Sciatic nerve (tissue), 2 donors: ENCODE measurements around the gene CCDC12. TPM values are rescaled to one million over a fixed set of nuclear protein-coding genes. Genes with fewer than 3 reads are reported as not detected.

Experiments used
- ATAC-seq: fragments of 200-7000 bp; cut with Tn5 transposase; one replicate; pipeline ENCODE4 v1.9.1; 2020; ENCODE audit warnings: mild to moderate bottlenecking, moderate library complexity
- DNase-seq: peaks from one replicate; pipeline ENCODE4 v3.0.0-alpha.2; 2020; ENCODE audit warnings: low spot score
- intact Hi-C: fragments of 100-400 bp; cut with DNase I; formaldehyde crosslinking; loops from one replicate; pipeline ENCODE4 v1.14.2; 2022
- total RNA-seq: library from RNA; stranded (reverse); fragmentation: NEBNext Ultra II Directional; extraction: Animal tissue kit (Norgen Biotek cat#: 25700); gene quantifications from one replicate; pipeline ENCODE4 v1.2.1, GENCODE V29; 2021
- donor health status: DM: no; HTN: no; CAD: no.
- donor health status: DM: no; HTN: no; CAD: no.

The CCDC12 gene
- total RNA-seq, 1 donor from 2014 or later, result 40.9 TPM

DNA sequence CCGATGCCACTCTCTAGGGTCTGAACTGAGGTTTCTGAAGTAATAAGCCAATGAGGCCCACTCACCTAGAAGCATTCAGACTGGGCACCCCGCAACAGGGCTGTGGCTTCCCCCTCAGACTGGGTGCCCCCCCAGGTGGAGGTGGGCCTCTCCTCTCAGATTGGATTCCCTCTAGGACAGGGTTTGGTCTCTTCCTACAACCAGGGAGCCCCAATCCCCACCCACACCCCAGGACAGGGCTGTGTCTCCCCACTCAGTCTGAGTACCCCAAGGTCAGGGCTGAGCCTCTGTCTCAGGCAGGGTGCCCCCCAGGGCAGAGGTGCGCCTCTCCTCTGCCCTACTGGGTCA, 71.4 kb downstream of the CCDC12 start:
- DNase-seq (no peak), ATAC-seq (no peak)
- intact Hi-C loops, result loop anchor here (5.0 kb wide), 1 partner anchor 198 kb away; no protein-coding TSS in a partner anchor

DNA sequence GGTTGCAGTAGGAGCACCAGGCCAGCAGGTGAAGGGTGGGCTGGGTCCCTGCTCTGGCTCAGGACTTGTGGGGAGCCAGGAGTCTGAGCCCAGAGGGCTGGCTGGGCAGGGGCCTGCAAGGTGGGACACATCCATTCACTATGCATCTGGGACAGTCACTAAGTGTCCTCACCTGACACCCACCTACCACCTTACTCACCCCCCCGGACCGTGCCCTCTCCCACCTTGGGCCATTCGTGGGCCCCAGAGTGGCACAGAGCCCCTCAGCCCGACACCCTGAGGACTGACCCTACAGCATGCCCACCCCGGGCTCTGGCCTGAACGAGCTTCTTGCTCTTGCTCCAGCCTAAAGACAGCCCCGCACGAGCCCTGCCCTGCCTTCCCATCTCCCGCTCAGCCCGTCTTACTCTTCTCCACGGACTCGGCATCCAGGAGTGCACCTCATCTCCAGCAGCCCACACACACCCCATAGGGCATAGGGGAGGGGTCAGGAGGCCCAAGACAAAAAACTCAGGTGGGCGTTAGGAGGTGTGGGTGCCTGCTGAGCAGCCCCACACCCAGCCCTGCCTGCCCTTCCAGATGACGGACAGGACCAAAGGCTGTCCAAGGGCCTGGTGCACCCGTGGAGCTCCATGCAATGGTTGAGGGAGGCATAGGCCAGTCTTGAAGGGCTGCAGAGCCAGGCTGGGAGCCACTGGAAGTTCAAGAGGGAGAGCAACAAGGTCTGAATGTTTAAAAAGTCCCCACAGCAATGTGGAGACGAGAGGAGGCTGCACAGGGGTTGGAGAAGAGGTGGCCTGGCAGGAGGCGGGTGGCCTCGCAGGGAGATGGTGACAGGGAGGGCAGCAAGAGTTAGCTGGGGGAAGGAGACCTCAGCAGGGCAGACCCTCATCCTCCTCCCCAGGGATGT, 72.0 kb downstream of the CCDC12 start:
- peak; percentile 57 for DNase-seq
- intact Hi-C loops, result loop anchor here (5.0 kb wide), 1 partner anchor 197 kb away; no protein-coding TSS in a partner anchor

DNA sequence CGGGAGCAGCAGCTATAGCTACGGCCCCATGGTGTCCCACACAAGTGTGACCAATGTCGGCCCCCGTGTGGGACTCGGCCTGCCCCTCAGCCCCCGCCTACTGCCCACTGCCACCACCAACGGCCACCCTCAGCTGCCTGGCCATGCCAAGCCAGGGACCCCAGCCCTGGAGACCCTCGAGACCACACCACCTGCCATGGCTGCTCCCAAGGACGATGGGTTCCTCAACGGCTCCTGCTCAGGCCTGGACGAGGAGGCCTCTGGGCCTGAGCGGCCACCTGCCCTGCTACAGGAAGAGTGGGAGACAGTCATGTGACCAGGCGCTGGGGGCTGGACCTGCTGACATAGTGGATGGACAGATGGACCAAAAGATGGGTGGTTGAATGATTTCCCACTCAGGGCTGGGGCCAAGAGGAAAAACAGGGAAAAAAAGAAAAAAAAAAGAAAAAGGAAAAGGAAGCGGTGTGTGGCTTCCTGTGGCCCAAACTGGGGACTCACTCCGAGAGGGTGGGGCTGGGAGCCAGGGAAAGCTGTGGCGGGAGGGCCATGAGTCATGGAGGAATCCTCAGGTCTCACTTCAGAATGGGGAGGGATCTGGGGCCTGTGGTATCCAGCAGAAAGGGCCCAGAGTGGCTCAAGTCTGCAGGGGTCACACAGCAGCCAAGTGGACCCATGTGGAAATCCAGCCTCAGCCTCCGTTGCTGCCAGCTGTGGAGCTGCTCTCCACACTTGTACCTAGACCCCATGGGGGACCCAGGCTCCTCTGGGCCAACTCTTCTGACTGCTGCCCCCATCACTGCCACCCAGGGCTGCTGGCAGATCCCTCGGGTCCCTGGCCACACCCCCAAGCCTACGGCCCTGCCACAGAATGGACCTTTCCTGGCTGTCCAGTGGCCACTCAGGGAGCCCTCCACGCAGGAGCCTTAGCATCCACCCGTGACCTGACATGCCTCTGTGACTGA, 72.9 kb downstream of the CCDC12 start:
- intact Hi-C loops, result no loop called here
- ATAC-seq, result no peak
- peak; percentile 47 for DNase-seq

More for the DNA sequence above, 72.0 kb downstream of the CCDC12 start:
- no peak for ATAC-seq

DNA sequence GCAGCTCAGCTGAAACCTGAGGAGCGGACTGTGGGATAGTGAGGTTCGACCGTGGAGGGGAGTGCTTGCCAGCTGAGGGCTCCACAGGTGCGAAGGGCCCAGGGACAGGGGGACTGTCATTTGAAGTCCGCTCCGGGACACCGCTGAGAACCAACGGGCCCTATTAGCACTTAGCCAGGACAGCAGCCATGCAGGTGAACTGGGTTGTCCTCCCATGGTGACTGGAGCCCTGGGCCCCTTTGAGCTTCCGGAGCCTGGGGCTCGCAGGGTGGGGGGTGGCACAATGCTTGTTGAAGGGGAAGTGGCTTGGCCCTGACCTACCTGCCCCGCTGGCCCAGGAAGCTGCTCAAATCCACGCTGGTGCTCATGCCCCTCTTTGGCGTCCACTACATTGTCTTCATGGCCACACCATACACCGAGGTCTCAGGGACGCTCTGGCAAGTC, 74.3 kb downstream of the CCDC12 start:
- intact Hi-C loops, result no loop called here
- DNase-seq (no peak), ATAC-seq (no peak)

DNA sequence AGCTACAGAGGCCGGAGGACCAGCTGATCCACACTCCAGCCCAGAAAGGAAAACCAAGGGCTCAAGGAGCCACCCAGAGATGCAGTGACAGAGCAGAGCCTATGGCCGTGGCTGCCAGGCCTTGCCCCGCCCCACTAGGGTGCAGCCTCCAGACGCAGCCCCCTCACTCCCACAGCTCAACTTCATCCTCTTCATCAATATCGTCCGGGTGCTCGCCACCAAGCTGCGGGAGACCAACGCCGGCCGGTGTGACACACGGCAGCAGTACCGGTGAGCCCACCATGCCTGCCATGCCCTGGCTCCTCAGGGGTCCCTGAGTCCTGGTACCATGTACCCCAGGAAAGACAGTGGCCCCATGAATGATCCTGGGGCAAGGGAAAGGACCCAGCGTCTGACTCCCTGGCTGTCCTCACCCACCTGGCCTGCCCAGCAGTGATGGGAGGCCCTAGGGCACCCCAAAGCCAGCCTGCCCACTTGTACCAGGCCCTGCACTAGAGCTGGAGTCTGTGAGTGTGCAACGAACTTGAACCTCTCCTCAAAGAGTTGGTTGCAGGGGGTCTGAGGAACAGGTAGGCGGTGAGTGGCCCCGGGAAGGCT, 74.9 kb downstream of the CCDC12 start:
- intact Hi-C loops, result no loop called here
- no peak for ATAC-seq
- no peak for DNase-seq

DNA sequence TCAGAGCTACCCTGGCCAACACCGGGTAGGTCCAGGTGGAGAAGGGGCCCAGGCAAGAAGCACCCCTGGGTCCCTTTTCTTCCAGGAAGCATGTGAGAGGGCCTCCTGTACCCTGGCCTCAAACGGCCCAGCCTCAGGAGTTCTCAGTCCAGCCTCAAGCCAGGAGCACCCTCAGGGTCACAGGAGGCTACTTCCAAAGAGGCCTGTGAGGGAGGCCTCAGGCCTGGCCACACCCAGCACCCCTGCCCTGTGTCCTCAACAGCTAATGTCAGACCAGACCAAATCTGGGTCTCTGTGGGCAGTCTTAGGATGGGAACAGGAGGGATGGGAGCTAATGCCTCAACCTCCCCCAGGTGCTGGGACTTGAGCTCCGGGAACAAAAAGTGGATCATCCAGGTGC, 75.5 kb downstream of the CCDC12 start:
- intact Hi-C loops, result no loop called here
- ATAC-seq (no peak), DNase-seq (no peak)

DNA sequence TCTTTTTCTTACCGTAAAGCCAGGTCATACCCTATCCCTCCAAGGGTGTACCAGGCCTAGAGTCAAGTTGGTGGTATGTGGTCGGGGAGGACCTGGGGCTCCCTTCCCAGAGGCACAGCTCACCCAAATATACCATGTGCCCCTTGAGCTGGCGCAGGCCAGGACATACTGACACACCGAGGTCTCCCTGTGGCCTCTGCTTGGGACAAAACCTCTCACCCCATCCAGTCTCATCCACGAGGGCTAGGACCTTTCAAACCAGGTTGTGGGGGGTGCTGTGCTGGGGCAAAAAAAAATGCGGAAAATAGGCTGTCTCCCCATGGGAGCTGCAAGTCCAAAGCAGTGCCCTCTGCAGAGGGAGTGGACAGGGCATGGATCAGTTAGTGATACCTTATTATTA, 76.2 kb downstream of the CCDC12 start:
- DNase-seq (no peak), ATAC-seq (no peak)
- intact Hi-C loops, result no loop called here

DNA sequence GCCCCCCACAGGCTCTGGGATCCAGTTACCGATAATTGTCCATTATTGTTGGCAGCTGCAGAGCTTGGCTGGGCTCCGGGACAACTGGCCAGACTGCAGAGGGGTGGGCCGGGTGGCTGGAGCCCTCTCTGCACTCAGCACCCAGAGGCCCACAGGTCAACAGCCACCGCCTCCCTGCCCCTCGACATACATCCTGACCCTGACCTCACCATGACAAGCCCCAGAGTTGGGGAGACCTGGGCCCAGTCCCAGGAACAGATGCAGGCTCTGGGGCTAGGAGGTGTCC, 76.6 kb downstream of the CCDC12 start:
- DNase-seq (no peak), ATAC-seq (peak; percentile 52)
- intact Hi-C loops, result no loop called here

DNA sequence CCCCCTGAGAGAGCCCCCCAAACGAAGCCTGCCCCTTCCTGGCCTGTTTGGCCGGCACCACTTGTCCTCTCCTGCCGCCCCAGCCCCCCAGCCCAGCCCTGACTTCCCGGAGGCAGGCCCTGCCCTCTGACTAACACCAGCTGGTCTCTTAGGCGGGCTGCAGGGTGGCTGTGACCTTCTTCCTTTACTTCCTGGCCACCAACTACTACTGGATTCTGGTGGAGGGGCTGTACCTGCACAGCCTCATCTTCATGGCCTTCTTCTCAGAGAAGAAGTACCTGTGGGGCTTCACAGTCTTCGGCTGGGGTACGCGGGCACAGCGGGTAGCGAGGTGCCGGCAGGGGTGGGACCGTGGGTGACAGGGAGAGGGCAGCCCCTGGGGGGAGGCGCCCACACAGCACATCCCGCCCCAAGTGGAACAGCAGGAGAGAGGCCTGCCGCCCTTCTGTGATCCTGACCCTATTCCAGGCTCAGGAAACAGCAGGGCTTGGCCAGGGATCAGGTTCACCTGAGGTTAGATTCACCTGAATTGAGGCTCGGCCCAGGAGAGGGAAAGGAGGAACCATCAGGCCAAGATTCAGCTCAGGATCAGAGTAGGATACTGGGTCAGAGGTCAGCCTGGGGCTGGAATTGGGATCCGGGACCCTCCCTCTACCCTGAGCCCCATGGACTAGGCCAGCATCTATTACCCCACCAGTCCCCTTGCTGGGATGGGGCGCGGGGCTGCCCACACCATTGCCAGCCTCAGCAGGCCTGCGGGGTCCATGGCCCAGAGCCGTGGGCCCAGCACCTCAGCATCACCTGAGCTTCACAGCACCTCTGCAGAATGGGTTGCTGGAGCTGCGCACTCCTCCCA, 77.2 kb downstream of the CCDC12 start:
- ATAC-seq, result no peak
- DNase-seq, result no peak
- intact Hi-C loops, result loop anchor here (5.0 kb wide), 1 partner anchor 197 kb away; the partner anchor contains the start of gene TMIE

DNA sequence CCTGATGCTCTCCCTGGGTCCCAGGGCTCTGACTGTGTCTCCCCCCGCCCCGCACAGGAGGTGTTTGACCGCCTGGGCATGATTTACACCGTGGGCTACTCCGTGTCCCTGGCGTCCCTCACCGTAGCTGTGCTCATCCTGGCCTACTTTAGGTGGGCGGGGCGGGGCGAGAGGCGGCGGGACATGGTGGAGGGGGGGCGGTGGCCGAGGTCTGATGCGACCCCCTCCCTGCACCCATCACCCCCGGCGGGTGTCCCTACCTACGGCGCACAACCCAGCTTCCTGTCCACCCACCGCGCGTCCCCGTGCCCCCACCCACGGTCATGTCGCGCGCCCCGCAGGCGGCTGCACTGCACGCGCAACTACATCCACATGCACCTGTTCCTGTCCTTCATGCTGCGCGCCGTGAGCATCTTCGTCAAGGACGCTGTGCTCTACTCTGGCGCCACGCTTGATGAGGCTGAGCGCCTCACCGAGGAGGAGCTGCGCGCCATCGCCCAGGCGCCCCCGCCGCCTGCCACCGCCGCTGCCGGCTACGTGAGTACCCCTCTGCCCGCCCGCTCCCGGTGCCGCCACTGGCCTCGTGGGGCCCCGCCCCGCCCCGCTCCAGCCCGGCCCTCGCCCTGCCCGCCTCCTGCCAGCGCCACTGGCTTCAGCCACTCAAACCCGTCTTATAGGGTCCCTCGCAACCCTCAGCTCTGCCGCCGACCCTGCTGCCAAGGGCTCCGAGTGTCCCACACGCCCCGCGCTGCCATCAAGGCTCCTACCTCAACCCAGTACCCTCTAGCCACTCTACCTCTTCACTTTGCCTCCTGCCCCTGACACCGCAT, 78.0 kb downstream of the CCDC12 start:
- ATAC-seq (no peak), DNase-seq (no peak)
- intact Hi-C loops, result loop anchor here (5.0 kb wide), 1 partner anchor 196 kb away; the partner anchor contains the start of gene TMIE

DNA sequence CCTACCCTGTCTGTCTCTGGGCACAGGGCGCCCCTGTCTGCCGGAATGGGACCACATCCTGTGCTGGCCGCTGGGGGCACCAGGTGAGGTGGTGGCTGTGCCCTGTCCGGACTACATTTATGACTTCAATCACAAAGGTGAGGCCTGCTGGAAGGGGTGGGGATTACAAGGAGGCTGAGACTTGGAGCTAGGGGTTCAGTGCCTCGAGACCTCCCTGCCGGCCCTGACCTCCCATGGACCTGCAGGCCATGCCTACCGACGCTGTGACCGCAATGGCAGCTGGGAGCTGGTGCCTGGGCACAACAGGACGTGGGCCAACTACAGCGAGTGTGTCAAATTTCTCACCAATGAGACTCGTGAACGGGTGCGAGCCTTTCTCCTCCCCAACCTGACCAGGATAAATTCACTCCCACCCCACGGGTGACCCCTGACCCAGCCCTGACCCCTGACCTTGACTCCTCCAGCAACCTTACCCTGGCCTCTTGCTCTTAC, 78.7 kb downstream of the CCDC12 start:
- ATAC-seq (no peak), DNase-seq (no peak)
- intact Hi-C loops, result loop anchor here (5.0 kb wide), 1 partner anchor 196 kb away; the partner anchor contains the start of gene TMIE

DNA sequence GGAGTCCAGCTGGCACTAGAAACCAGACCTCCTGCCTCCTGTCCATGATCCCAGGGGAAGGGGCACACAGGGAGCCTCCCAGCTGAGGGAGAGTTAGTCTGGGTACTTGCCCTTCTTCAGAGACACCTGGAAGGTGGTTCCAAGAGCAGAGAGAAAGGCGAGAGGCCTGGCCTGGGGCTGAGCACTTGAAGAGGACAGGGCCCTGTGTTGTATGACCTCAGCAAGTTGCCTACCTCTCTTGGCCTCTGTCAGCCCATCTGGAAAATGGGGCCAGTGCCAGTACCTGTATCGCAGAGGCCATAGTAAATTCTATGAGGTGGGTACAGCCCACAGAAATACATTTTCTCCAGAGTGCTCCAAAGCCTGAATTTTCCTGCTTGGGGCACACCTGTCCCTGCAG, 79.5 kb downstream of the CCDC12 start:
- no peak for DNase-seq
- intact Hi-C loops, result loop anchor here (5.0 kb wide), 1 partner anchor 195 kb away; the partner anchor contains the start of gene TMIE
- no peak for ATAC-seq

DNA sequence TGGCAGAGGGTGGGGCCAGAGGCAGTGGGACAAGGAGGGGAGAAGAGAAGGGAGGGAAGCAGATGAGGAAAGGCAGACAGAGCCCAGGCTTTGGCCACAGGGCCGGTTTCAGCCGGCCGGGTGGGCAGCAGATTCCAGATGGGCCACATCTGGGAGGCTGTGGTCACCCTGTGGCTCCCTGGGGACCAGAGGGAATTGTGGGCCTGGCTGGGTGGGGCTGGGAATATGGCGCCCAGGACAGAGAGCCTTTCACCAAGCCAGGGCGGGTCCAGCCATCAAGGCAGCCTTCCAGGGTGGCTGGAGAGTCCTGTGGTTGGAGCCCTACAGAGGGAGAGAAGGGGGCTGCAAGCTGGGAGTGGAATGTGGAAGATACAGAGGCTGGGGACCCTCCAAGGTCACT, 80.2 kb downstream of the CCDC12 start:
- no peak for DNase-seq
- no peak for ATAC-seq
- intact Hi-C loops, result loop anchor here (5.0 kb wide), 1 partner anchor 194 kb away; the partner anchor contains the start of gene TMIE

DNA sequence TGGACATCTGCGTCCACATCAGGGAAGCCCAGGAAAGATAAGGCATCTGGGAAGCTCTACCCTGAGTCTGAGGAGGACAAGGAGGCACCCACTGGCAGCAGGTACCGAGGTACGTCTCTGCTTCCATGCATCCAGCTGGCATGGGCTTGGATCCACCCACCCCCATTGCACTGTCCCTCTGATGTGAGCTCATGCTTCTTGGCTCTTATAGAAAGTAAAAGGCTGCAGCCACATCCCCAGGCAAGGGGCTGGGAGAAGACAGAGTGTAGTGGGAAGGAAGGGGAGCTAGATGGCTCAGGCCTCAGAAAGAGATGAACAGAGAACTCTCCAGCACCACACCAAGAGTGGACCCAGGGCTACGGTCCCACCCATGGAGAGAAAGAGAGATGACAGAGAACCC, 80.8 kb downstream of the CCDC12 start:
- intact Hi-C loops, result loop anchor here (5.0 kb wide), 1 partner anchor 193 kb away; the partner anchor contains the start of gene TMIE
- DNase-seq (no peak), ATAC-seq (no peak)

DNA sequence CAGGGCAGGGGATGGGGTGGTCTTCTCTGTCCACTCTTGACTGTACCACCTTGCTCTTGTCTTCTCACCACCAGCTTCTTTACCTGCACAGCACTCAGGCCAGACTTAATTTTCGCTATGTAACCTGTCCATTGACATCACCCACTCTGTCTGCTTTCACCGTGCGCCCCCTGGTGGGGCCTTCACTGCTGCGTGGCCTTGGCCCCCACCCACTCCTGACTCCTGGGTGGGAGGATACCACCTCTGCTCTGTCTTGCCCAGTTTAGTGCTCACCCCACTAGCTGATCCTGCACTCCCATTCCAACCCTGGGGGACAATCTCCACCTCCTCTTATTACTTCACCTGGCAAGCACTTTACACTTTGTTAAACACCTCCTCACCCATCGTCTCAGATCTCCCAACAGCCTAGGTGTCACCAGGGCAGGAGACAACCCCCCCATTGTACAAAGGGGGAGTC, 81.3 kb downstream of the CCDC12 start:
- ATAC-seq (peak; percentile 63), DNase-seq (peak; percentile 86)
- intact Hi-C loops, result loop anchor here (5.0 kb wide), 1 partner anchor 193 kb away; the partner anchor contains the start of gene TMIE

DNA sequence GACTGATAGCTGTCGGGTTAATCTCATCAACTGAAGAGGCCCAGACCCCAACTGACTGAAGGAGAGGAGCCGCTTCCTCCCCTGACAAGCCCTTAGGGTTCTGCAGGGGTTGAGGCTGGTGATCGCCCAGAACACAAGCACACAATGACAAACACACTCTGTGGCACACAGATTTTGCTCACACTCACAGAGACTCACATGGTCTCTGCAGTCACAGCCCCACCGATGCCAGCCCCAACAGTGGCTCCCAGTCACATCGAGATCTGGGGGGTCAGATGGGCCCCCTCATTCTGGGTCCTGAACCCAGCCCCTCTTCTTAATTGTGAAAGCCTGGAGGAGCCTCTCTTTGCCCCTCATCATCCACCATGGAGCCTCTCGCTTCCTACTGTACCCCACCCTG, 82.3 kb downstream of the CCDC12 start:
- DNase-seq, result no peak
- intact Hi-C loops, result no loop called here

DNA sequence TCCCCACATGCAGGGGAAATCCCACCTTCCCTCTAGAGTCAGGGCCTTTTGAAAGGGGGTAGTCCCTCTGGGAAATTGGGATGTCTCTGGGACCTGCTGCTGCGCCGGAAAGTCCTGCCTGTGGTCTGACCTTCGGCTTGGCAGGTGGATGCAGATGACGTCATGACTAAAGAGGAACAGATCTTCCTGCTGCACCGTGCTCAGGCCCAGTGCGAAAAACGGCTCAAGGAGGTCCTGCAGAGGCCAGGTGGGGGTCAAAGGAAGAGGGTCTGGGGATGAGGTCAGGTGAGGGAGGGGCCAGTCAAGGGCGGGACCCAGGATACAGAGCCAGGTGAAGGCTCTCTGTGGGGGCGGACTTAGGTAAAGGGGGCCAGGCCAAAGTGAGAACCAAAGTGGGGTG, 82.8 kb downstream of the CCDC12 start:
- ATAC-seq (no peak), DNase-seq (no peak)
- intact Hi-C loops, result no loop called here

More for the DNA sequence above, 82.3 kb downstream of the CCDC12 start:
- ATAC-seq, result no peak
